Omental fat pad (tissue), 4 donors: ENCODE data around the gene MID1. TPM values are rescaled to one million over a fixed set of nuclear protein-coding genes. Genes with fewer than 3 reads are reported as not detected.

ENCODE experiments used
- ATAC-seq: fragments of 150-250 bp; one replicate; pipeline ENCODE4 v1.9.1; 2016; ENCODE audit warnings: mild to moderate bottlenecking, moderate library complexity; ENCODE audit not compliant: low FRiP score
- DNase-seq: peaks from one replicate; pipeline ENCODE4 v3.0.0-alpha.2; 2019; ENCODE audit warnings: low spot score
- total RNA-seq, 4 donors: library from RNA; depleted of rRNA; stranded (reverse); fragments of >200 nt; gene quantifications; one replicate each; pipeline ENCODE4 v1.1.0, GENCODE V29; 2016
- TF ChIP-seq, protein P1 (sequence below), 3 donors: fragments of 450-650 bp; IDR thresholded peaks; one replicate each; pipeline ENCODE4 v1.5.1; 2016 to 2017; ENCODE audit warnings: antibody characterized with exemption in 3 of 3, mild to moderate bottlenecking in 3 of 3, moderate library complexity in 2 of 3

MID1 gene
- total RNA-seq, 4 donors from 2014 or later: 8.3 to 14.5 (median 10.8) TPM

DNA sequence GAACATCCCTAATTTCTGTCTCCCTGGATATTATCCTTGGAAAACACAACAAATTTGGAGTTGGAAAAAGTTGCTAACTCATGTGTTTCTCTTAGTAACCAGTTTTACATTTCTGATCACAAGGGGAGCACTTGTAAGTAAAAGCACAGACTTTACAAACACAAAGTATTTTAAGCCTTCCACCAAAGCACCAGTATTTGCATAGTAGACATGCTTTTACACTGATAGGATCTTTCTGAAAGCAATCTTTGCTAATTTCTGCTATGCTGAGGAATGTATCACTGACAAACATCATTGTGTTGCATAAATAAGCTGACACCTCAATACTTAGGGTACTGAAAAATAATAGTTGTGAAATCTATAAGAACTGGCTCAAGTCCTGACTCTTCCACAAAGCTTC is 100.6 kb downstream of the MID1 start:
- no peak for ATAC-seq
- TF ChIP-seq, protein P1, sequence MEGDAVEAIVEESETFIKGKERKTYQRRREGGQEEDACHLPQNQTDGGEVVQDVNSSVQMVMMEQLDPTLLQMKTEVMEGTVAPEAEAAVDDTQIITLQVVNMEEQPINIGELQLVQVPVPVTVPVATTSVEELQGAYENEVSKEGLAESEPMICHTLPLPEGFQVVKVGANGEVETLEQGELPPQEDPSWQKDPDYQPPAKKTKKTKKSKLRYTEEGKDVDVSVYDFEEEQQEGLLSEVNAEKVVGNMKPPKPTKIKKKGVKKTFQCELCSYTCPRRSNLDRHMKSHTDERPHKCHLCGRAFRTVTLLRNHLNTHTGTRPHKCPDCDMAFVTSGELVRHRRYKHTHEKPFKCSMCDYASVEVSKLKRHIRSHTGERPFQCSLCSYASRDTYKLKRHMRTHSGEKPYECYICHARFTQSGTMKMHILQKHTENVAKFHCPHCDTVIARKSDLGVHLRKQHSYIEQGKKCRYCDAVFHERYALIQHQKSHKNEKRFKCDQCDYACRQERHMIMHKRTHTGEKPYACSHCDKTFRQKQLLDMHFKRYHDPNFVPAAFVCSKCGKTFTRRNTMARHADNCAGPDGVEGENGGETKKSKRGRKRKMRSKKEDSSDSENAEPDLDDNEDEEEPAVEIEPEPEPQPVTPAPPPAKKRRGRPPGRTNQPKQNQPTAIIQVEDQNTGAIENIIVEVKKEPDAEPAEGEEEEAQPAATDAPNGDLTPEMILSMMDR (IDR thresholded peaks at IDR 0.05): no peak

DNA sequence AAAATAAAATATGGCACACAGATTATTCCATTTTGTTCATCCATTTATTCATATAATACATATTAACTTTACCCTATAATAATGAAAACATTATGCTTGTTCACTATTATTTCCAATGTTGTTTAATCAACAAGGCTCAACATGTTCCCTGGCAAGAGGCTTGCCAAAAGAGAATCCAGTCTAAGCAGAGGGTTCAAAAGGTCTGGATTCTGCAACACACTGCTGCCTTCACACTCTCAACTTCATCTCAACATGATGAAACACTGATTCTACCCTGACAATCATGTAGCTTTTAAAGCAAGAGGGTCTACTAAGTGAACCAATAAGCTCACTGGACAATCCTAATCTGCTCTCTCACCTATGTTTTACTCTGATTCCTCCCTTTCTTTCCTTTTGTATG is 101.1 kb downstream of the MID1 start:
- DNase-seq: no peak
- TF ChIP-seq, protein P1 (IDR thresholded peaks at IDR 0.05): no peak
- no peak for ATAC-seq

More for the DNA sequence above, 100.6 kb downstream of the MID1 start:
- DNase-seq: no peak

DNA sequence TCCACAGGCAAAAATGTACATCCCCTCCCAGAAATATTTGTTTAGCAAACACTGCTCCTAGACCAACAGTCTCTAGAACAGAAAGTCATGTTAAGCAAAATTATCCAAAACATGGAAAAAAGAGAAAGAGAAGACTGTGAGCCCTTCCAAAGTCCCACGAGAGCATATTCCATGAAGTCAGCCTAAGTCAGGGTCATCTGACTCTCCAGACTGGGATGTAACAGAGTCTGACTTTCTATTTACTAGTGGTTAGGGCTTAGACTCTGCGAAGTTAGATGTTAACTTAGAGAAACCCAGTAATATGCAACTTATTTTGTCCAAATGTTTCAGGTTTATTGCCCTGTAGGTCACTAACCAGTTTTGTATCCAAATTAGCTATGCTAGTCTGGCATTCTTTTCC is 102.3 kb downstream of the MID1 start:
- ATAC-seq (no peak), DNase-seq (no peak)
- TF ChIP-seq, protein P1 (IDR thresholded peaks at IDR 0.05): no peak

DNA sequence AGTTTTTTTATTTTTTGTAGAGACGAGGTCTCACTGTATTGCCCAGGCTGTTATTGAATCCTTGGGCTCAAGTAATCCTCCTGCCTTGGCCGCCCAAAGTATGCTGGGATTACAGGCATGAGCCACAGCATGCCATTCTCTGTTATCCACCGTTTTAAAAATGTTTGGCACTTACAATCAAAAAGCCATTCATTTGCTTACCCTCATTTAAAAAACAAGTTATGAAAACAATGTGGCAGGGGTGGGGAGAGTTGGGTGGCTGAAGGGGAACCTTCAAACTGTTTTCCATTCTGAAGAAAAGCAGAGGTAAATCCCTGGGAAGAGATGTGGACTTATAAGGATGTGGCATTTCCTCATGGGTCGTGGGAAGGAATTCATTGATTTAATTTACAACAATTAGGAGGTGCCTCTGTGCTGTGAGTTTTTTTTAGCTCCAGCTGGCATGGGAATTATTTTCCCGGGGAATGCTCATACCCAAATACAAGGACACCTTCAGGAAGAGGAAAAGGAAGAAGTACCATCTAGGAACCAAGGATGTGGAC is 103.5 kb downstream of the MID1 start:
- DNase-seq (no peak), ATAC-seq (no peak)
- TF ChIP-seq, protein P1 (IDR thresholded peaks at IDR 0.05): no peak

DNA sequence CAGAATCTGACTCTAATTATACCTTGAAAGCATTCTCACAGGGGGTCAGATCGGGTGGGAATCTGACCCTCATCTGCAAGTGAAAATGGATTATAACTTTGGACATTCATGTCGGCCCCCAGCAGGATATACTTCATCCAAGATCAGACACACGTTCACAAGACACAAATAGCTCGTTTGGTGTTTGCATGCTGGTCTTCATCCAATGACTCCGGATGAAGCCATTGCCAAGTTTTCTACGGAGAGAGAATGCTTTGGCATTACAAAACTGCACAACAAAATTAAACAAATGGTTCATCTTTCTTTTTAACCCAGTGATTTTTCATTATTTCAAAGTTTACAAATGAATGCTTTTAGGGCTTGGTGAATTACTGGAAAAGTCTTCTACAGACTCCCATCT is 105.5 kb downstream of the MID1 start:
- DNase-seq: no peak
- TF ChIP-seq, protein P1 (IDR thresholded peaks at IDR 0.05): no peak
- no peak for ATAC-seq

DNA sequence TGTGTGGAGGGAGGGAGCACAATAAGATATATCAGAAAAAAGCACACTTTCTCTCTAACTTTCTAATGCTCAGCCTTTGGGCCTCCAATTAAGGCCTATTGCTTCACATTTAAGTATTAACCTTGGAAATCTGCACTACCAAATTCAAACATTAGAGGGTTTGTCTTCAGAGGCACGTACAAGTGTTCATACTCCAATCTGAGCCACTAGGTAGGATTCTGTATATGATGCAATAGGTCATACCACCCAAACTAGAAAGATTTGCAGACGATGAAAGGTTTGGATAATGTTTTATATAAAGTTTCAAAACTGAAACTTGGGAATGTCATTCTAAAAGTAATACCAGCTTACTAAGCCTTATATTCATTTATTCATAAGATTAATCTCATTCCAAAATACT is 106.4 kb downstream of the MID1 start:
- ATAC-seq: no peak
- no peak for DNase-seq
- TF ChIP-seq, protein P1 (IDR thresholded peaks at IDR 0.05): no peak

DNA sequence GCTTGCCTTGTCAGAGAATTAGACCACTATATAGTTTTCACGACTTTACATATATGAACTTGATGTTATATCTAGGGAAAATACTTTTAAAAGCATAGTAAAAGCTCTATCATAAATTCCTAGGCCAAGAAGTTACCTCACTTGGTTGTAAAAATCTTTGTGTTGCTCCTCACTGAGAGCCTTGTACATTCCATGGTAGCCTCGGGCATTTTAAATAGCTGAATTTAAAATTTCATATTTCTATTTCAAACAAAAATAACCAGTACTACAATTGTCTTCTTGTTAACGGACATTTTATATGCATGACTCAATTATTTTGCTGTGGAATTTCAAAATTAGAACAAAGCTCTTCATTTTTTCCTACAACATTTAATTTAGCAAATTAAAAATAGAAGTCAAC is 107.6 kb downstream of the MID1 start:
- TF ChIP-seq, protein P1 (IDR thresholded peaks at IDR 0.05): no peak
- no peak for DNase-seq
- ATAC-seq: no peak
